ENCODE measurements around the gene MB21D2.

GRCh38 chr3:192942625-192943024 lies 25.0 kb upstream of the MB21D2 start:
- TF ChIP-seq CTCF (conservative IDR thresholded peaks at IDR 0.05; ENCODE audit: low read depth, low read length) (no peak), EZH2phosphoT487 (IDR thresholded peaks at IDR 0.05; ENCODE audit: borderline replicate concordance, low read length) (no peak)
